Ascending aorta (tissue), 2 donors: Measurements from ENCODE around the gene ADAP1. TPM values are rescaled to one million over a fixed set of nuclear protein-coding genes. Genes with fewer than 3 reads are reported as not detected.
A peak's percentile ranks its signal among the peaks of the same experiment; 100 is the strongest.

Source experiments
- DNase-seq, 2 donors: peaks; one replicate each; pipeline ENCODE4 v3.0.0-alpha.2; 2019; ENCODE audit warnings: low spot score in 2 of 2
- H3K27ac ChIP-seq, 2 donors: fragments of 200-600 bp; sonication (generic); one replicate each; pipeline ENCODE4 v1.5.1; 2016 to 2017; ENCODE audit warnings: mild to moderate bottlenecking in 1 of 2
- H3K27me3 ChIP-seq: fragments of 200-600 bp; sonication (generic); one replicate; pipeline ENCODE4 v1.5.1; 2017
- H3K36me3 ChIP-seq, 2 donors: fragments of 200-600 bp; sonication (generic); one replicate each; pipeline ENCODE4 v1.5.1; 2016
- H3K4me1 ChIP-seq, 2 donors: fragments of 200-600 bp; sonication (generic); one replicate each; pipeline ENCODE4 v1.5.1; 2016 to 2017; ENCODE audit warnings: mild to moderate bottlenecking in 1 of 2
- H3K4me3 ChIP-seq, 2 donors: fragments of 200-600 bp; sonication (generic); one replicate each; pipeline ENCODE4 v1.5.1; 2016 to 2017; ENCODE audit warnings: mild to moderate bottlenecking in 1 of 2
- H3K9me3 ChIP-seq, 2 donors: fragments of 200-600 bp; sonication (generic); one replicate each; pipeline ENCODE4 v1.5.1; 2016
- CTCF ChIP-seq, 3 experiments: fragments of 200-600 bp in 2 of 3; fragments of 450-650 bp in 1 of 3; sonication (generic) in 2 of 3; IDR thresholded peaks; one replicate each; pipeline ENCODE4 v1.5.1; 2016 to 2019; ENCODE audit warnings: antibody characterized with exemption in 3 of 3, mild to moderate bottlenecking in 1 of 3, moderate library complexity in 1 of 3
- intact Hi-C: fragments of 100-400 bp; cut with DNase I; formaldehyde crosslinking; loops from one replicate; pipeline ENCODE4 v1.15.1; 2023
- total RNA-seq: library from RNA; depleted of rRNA; stranded (reverse); fragments of >200 nt; gene quantifications from one replicate; pipeline ENCODE4 v1.1.0, GENCODE V29; 2016

The ADAP1 gene
- total RNA-seq, 1 donor from 2014 or later, result 44.5 TPM

GRCh38 chr7:935874-936385, 18.6 kb downstream of the ADAP1 start:
- no peak for TF ChIP-seq CTCF (IDR thresholded peaks at IDR 0.05)
- no peaks in the 10 kb centered on the region for H3K36me3 ChIP-seq
- H3K27me3 ChIP-seq, result no peaks in the 10 kb centered on the region
- intact Hi-C loops, result no loop called here
- H3K4me3 ChIP-seq, result no peak overlapping the region
- peak in 1 of 2 donors; percentile 52 for DNase-seq
- H3K4me1 ChIP-seq, result no peaks in the 10 kb centered on the region
- H3K27ac ChIP-seq, result no peak overlapping the region
- H3K9me3 ChIP-seq, result no peaks in the 10 kb centered on the region

- intact Hi-C loops, result no loop called here
- peak in 1 of 2 donors; percentile 61 for DNase-seq
- H3K9me3 ChIP-seq, result no peaks in the 10 kb centered on the region
- H3K27ac ChIP-seq, result no peak overlapping the region
- H3K27me3 ChIP-seq, result no peaks in the 10 kb centered on the region
- no peaks in the 10 kb centered on the region for H3K36me3 ChIP-seq
- H3K4me3 ChIP-seq, result no peak overlapping the region
- no peaks in the 10 kb centered on the region for H3K4me1 ChIP-seq
- TF ChIP-seq CTCF (IDR thresholded peaks at IDR 0.05), result no peak
Measured at GRCh38 chr7:935164-935873, 19.2 kb downstream of the ADAP1 start.

- Histone ChIP-seq H3K4me1 (no peaks in the 10 kb centered on the region), H3K4me3 (no peak overlapping the region), H3K36me3 (no peaks in the 10 kb centered on the region), H3K9me3 (no peaks in the 10 kb centered on the region), H3K27ac (no peak overlapping the region), H3K27me3 (no peaks in the 10 kb centered on the region)
- peak in 1 of 2 donors; percentile 53 for DNase-seq
- no peak for TF ChIP-seq CTCF (IDR thresholded peaks at IDR 0.05)
- intact Hi-C loops, result no loop called here
Measured at GRCh38 chr7:934469-935163, 19.9 kb downstream of the ADAP1 start.

- no peak for TF ChIP-seq CTCF (IDR thresholded peaks at IDR 0.05)
- H3K4me1 ChIP-seq, result no peaks in the 10 kb centered on the region
- intact Hi-C loops, result no loop called here
- no peak overlapping the region for H3K4me3 ChIP-seq
- no peaks in the 10 kb centered on the region for H3K9me3 ChIP-seq
- H3K36me3 ChIP-seq, result no peaks in the 10 kb centered on the region
- no peak overlapping the region for H3K27ac ChIP-seq
- H3K27me3 ChIP-seq, result no peaks in the 10 kb centered on the region
- peak in 1 of 2 donors; percentile 33 for DNase-seq
Measured at GRCh38 chr7:932651-932975, 21.9 kb downstream of the ADAP1 start.

- DNase-seq, result peak in 1 of 2 donors; percentile 56
- Histone ChIP-seq H3K9me3 (no peaks in the 10 kb centered on the region), H3K27ac (no peak overlapping the region), H3K27me3 (no peaks in the 10 kb centered on the region), H3K36me3 (no peaks in the 10 kb centered on the region), H3K4me1 (no peaks in the 10 kb centered on the region), H3K4me3 (no peak overlapping the region)
- intact Hi-C loops, result no loop called here
- no peak for TF ChIP-seq CTCF (IDR thresholded peaks at IDR 0.05)
Measured at GRCh38 chr7:931871-932650, 22.4 kb downstream of the ADAP1 start.
